SIG-M5 (cell line): ENCODE measurements around the gene TTLL6.
"Not testable (repeated sequence)": the region's sequence is repeated elsewhere in the genome, so short reads cannot be mapped to it uniquely, and the experiment has no call there.

ENCODE experiments used
- DNase-seq: peaks from one replicate; lab custom pipeline; 2025; lab: John Stamatoyannopoulos, UW

The TTLL6 gene

GRCh38 chr17:48816774-48817590 lies at the start of gene TTLL6:
TSS of gene TTLL6 (minus strand) at chr17:48817229. CDS start at chr17:48817072, 157 bp downstream.
- DNase-seq, result peak; percentile 39

- DNase-seq, result no peak
Measured at GRCh38 chr17:48860456-48860855, 43.4 kb upstream of the TTLL6 start.

GRCh38 chr17:48860034-48860433 lies 43.0 kb upstream of the TTLL6 start:
- DNase-seq, result no peak

- no peak for DNase-seq
Measured at GRCh38 chr17:48856122-48856821, 39.2 kb upstream of the TTLL6 start.

- no peak for DNase-seq
Measured at GRCh38 chr17:48854774-48855476, 37.9 kb upstream of the TTLL6 start.

- DNase-seq, result no peak
Measured at GRCh38 chr17:48850792-48851323, 33.8 kb upstream of the TTLL6 start.

GRCh38 chr17:48843187-48843900 lies 26.3 kb upstream of the TTLL6 start:
- DNase-seq, result no peak

- DNase-seq, result no peak
Measured at GRCh38 chr17:48842746-48843145, 25.7 kb upstream of the TTLL6 start.

- DNase-seq, result peak; percentile 93
Measured at GRCh38 chr17:48841395-48841831, 24.4 kb upstream of the TTLL6 start.

GRCh38 chr17:48840441-48840840 lies 23.4 kb upstream of the TTLL6 start:
- no peak for DNase-seq

- peak; percentile 72 for DNase-seq
Measured at GRCh38 chr17:48837458-48837857, 20.4 kb upstream of the TTLL6 start.

GRCh38 chr17:48835971-48836370 lies 18.9 kb upstream of the TTLL6 start:
- DNase-seq, result no peak

GRCh38 chr17:48834973-48835372 lies 17.9 kb upstream of the TTLL6 start:
- DNase-seq, result no peak

- no peak for DNase-seq
Measured at GRCh38 chr17:48831549-48831883, 14.5 kb upstream of the TTLL6 start.

- peak; percentile 56 for DNase-seq
Measured at GRCh38 chr17:48830840-48831548, 14.0 kb upstream of the TTLL6 start, which contains the start of gene CALCOCO2. TSS of gene CALCOCO2 (plus strand) at chr17:48831035. CDS start at chr17:48841708, 10,673 bp downstream.

GRCh38 chr17:48825446-48826381 lies 8.7 kb upstream of the TTLL6 start:
- DNase-seq, result no peak

GRCh38 chr17:48820936-48821335 lies 3.9 kb upstream of the TTLL6 start:
- DNase-seq, result not testable (repeated sequence)

- DNase-seq, result no peak
Measured at GRCh38 chr17:48819466-48819865, 2.4 kb upstream of the TTLL6 start.

GRCh38 chr17:48818361-48818841 lies 1.4 kb upstream of the TTLL6 start:
- DNase-seq, result no peak

- no peak for DNase-seq
Measured at GRCh38 chr17:48816438-48816773, 623 bp downstream of the TTLL6 start.
